Measurements from ENCODE around the gene C10orf90. TPM values are rescaled to one million over a fixed set of nuclear protein-coding genes. Genes with fewer than 3 reads are reported as not detected.

Gene C10orf90
- total RNA-seq, 1 donor from 2014 or later, result not detected

GRCh38 chr10:126518218-126519080 is 152.0 kb downstream of the C10orf90 start:
- Mint-ChIP-seq H3K36me3 (ENCODE audit: low read depth, unreplicated experiment) (no peaks in the 10 kb centered on the region), H3K9me3 (ENCODE audit: unreplicated experiment) (no peaks in the 10 kb centered on the region), H3K27ac (ENCODE audit: unreplicated experiment) (no peak overlapping the region), H3K4me1 (ENCODE audit: unreplicated experiment) (no peaks in the 10 kb centered on the region), H3K4me3 (ENCODE audit: unreplicated experiment) (no peak overlapping the region), H3K27me3 (ENCODE audit: unreplicated experiment) (peaks cover 2% of the 10 kb centered on the region)
- no peak for TF ChIP-seq CTCF (IDR thresholded peaks at IDR 0.05; ENCODE audit: unreplicated experiment)
- DNase-seq (ENCODE audit: low spot score), result no peak

GRCh38 chr10:126516515-126516914 is 154.0 kb downstream of the C10orf90 start:
- Mint-ChIP-seq H3K9me3 (ENCODE audit: unreplicated experiment) (no peaks in the 10 kb centered on the region), H3K27me3 (ENCODE audit: unreplicated experiment) (peaks cover 2% of the 10 kb centered on the region), H3K4me1 (ENCODE audit: unreplicated experiment) (no peaks in the 10 kb centered on the region), H3K27ac (ENCODE audit: unreplicated experiment) (no peak overlapping the region), H3K4me3 (ENCODE audit: unreplicated experiment) (no peak overlapping the region), H3K36me3 (ENCODE audit: low read depth, unreplicated experiment) (no peaks in the 10 kb centered on the region)
- DNase-seq (ENCODE audit: low spot score), result no peak
- no peak for TF ChIP-seq CTCF (IDR thresholded peaks at IDR 0.05; ENCODE audit: unreplicated experiment)

- H3K4me1 Mint-ChIP-seq (ENCODE audit: unreplicated experiment), result no peaks in the 10 kb centered on the region
- H3K27me3 Mint-ChIP-seq (ENCODE audit: unreplicated experiment), result no peaks in the 10 kb centered on the region
- H3K27ac Mint-ChIP-seq (ENCODE audit: unreplicated experiment), result no peak overlapping the region
- H3K4me3 Mint-ChIP-seq (ENCODE audit: unreplicated experiment), result no peak overlapping the region
- DNase-seq (ENCODE audit: low spot score), result no peak
- H3K36me3 Mint-ChIP-seq (ENCODE audit: low read depth, unreplicated experiment), result no peaks in the 10 kb centered on the region
- no peak for TF ChIP-seq CTCF (IDR thresholded peaks at IDR 0.05; ENCODE audit: unreplicated experiment)
- H3K9me3 Mint-ChIP-seq (ENCODE audit: unreplicated experiment), result no peaks in the 10 kb centered on the region
These were observed 158.5 kb downstream of the C10orf90 start for GRCh38 chr10:126511917-126512479.

GRCh38 chr10:126509182-126509581 is 161.3 kb downstream of the C10orf90 start:
- no peak for TF ChIP-seq CTCF (IDR thresholded peaks at IDR 0.05; ENCODE audit: unreplicated experiment)
- Mint-ChIP-seq H3K36me3 (ENCODE audit: low read depth, unreplicated experiment) (no peaks in the 10 kb centered on the region), H3K9me3 (ENCODE audit: unreplicated experiment) (no peaks in the 10 kb centered on the region), H3K27ac (ENCODE audit: unreplicated experiment) (no peak overlapping the region), H3K27me3 (ENCODE audit: unreplicated experiment) (no peaks in the 10 kb centered on the region), H3K4me3 (ENCODE audit: unreplicated experiment) (no peak overlapping the region), H3K4me1 (ENCODE audit: unreplicated experiment) (no peaks in the 10 kb centered on the region)
- no peak for DNase-seq (ENCODE audit: low spot score)

GRCh38 chr10:126508535-126509040 is 161.9 kb downstream of the C10orf90 start:
- no peaks in the 10 kb centered on the region for H3K27me3 Mint-ChIP-seq (ENCODE audit: unreplicated experiment)
- H3K4me3 Mint-ChIP-seq (ENCODE audit: unreplicated experiment), result no peak overlapping the region
- no peak overlapping the region for H3K27ac Mint-ChIP-seq (ENCODE audit: unreplicated experiment)

More at GRCh38 chr10:126508535-126509040, 161.9 kb downstream of the C10orf90 start:
- Mint-ChIP-seq H3K9me3 (ENCODE audit: unreplicated experiment) (no peaks in the 10 kb centered on the region), H3K36me3 (ENCODE audit: low read depth, unreplicated experiment) (no peaks in the 10 kb centered on the region), H3K4me1 (ENCODE audit: unreplicated experiment) (peaks cover under 1% of the 10 kb centered on the region)
- DNase-seq (ENCODE audit: low spot score), result peak; percentile 27
- TF ChIP-seq CTCF (IDR thresholded peaks at IDR 0.05; ENCODE audit: unreplicated experiment), result no peak

Data from endothelial cell (in vitro differentiated cells).